BLaER1 (cell line): ENCODE data around the gene USP32.

Experiments
- H3K27ac ChIP-seq: shearing (Covaris generic); formaldehyde crosslinking; 2 replicates; pipeline ENCODE4 v1.8.1; 2022
- H3K27me3 ChIP-seq: shearing (Covaris generic); formaldehyde crosslinking; 2 replicates; pipeline ENCODE4 v1.8.1; 2022
- H3K36me3 ChIP-seq: shearing (Covaris generic); formaldehyde crosslinking; 2 replicates; pipeline ENCODE4 v1.8.1; 2022
- H3K4me1 ChIP-seq: shearing (Covaris generic); formaldehyde crosslinking; 2 replicates; pipeline ENCODE4 v1.8.1; 2022
- H3K4me2 ChIP-seq: shearing (Covaris generic); formaldehyde crosslinking; 2 replicates; pipeline ENCODE4 v1.8.1; 2022
- H3K4me3 ChIP-seq: shearing (Covaris generic); formaldehyde crosslinking; 2 replicates; pipeline ENCODE4 v1.8.1; 2022
- H3K9ac ChIP-seq: shearing (Covaris generic); formaldehyde crosslinking; 2 replicates; pipeline ENCODE4 v1.8.1; 2022
- H3K9me3 ChIP-seq: shearing (Covaris generic); formaldehyde crosslinking; 2 replicates; pipeline ENCODE4 v1.8.1; 2022
- H4K20me1 ChIP-seq: shearing (Covaris generic); formaldehyde crosslinking; 2 replicates; pipeline ENCODE4 v1.8.1; 2022
- Cebpa-rat ChIP-seq: shearing (Covaris generic); IDR thresholded peaks from 2 replicates; pipeline ENCODE4 v1.8.1; 2022

The USP32 gene

GRCh38 chr17:60164164-60164563, 227.8 kb downstream of the USP32 start:
- Histone ChIP-seq H3K27ac (no peak overlapping the region), H3K36me3 (no peaks in the 10 kb centered on the region), H3K27me3 (no peaks in the 10 kb centered on the region), H3K9ac (no peak overlapping the region), H3K4me2 (no peak overlapping the region), H4K20me1 (no peaks in the 10 kb centered on the region), H3K4me1 (peaks cover 37% of the 10 kb centered on the region), H3K9me3 (no peaks in the 10 kb centered on the region), H3K4me3 (no peak overlapping the region)
- TF ChIP-seq Cebpa-rat, result no peak

- no peaks in the 10 kb centered on the region for H3K27me3 ChIP-seq
- no peaks in the 10 kb centered on the region for H3K9me3 ChIP-seq
- no peak overlapping the region for H3K4me3 ChIP-seq
- H3K4me2 ChIP-seq, result no peak overlapping the region
- no peak overlapping the region for H3K27ac ChIP-seq
- H3K4me1 ChIP-seq, result peaks cover 37% of the 10 kb centered on the region
- H3K9ac ChIP-seq, result no peak overlapping the region
- no peaks in the 10 kb centered on the region for H3K36me3 ChIP-seq
- no peak for TF ChIP-seq Cebpa-rat
- H4K20me1 ChIP-seq, result no peaks in the 10 kb centered on the region
These were observed 228.7 kb downstream of the USP32 start for GRCh38 chr17:60163108-60163784.

- Histone ChIP-seq H3K27ac (no peak overlapping the region), H3K4me1 (peaks cover 38% of the 10 kb centered on the region), H3K4me2 (peak overlapping the region; percentile 56)
These were observed 230.2 kb downstream of the USP32 start for GRCh38 chr17:60161598-60162330.

GRCh38 chr17:60160829-60161501, 231.0 kb downstream of the USP32 start:
- Histone ChIP-seq H3K36me3 (no peaks in the 10 kb centered on the region), H4K20me1 (no peaks in the 10 kb centered on the region), H3K4me2 (peak overlapping the region; percentile 56), H3K9ac (no peak overlapping the region), H3K27ac (no peak overlapping the region), H3K27me3 (no peaks in the 10 kb centered on the region), H3K9me3 (no peaks in the 10 kb centered on the region), H3K4me3 (no peak overlapping the region), H3K4me1 (peaks cover 39% of the 10 kb centered on the region)
- TF ChIP-seq Cebpa-rat, result no peak

More at GRCh38 chr17:60161598-60162330, 230.2 kb downstream of the USP32 start:
- Histone ChIP-seq H3K27me3 (no peaks in the 10 kb centered on the region), H3K9ac (no peak overlapping the region), H3K36me3 (no peaks in the 10 kb centered on the region), H3K9me3 (no peaks in the 10 kb centered on the region), H3K4me3 (no peak overlapping the region), H4K20me1 (no peaks in the 10 kb centered on the region)
- no peak for TF ChIP-seq Cebpa-rat

- H3K4me1 ChIP-seq, result peaks cover 41% of the 10 kb centered on the region
- no peak for TF ChIP-seq Cebpa-rat
These were observed 232.5 kb downstream of the USP32 start for GRCh38 chr17:60159479-60159866.

GRCh38 chr17:60158751-60159478, 233.0 kb downstream of the USP32 start:
- no peak overlapping the region for H3K4me2 ChIP-seq
- H3K9ac ChIP-seq, result no peak overlapping the region
- peaks cover 43% of the 10 kb centered on the region for H3K4me1 ChIP-seq
- H4K20me1 ChIP-seq, result no peaks in the 10 kb centered on the region
- H3K4me3 ChIP-seq, result no peak overlapping the region
- H3K27me3 ChIP-seq, result no peaks in the 10 kb centered on the region
- H3K27ac ChIP-seq, result no peak overlapping the region
- H3K36me3 ChIP-seq, result no peaks in the 10 kb centered on the region
- TF ChIP-seq Cebpa-rat, result no peak
- no peaks in the 10 kb centered on the region for H3K9me3 ChIP-seq

More at GRCh38 chr17:60159479-60159866, 232.5 kb downstream of the USP32 start:
- Histone ChIP-seq H4K20me1 (no peaks in the 10 kb centered on the region), H3K4me3 (no peak overlapping the region), H3K27ac (no peak overlapping the region), H3K27me3 (no peaks in the 10 kb centered on the region), H3K9ac (no peak overlapping the region), H3K36me3 (no peaks in the 10 kb centered on the region), H3K4me2 (no peak overlapping the region), H3K9me3 (no peaks in the 10 kb centered on the region)

GRCh38 chr17:60157487-60158040, 234.4 kb downstream of the USP32 start:
- H3K4me2 ChIP-seq, result no peak overlapping the region
- H3K9me3 ChIP-seq, result no peaks in the 10 kb centered on the region

GRCh38 chr17:60156746-60157145, 235.2 kb downstream of the USP32 start:
- H3K4me1 ChIP-seq, result peaks cover 24% of the 10 kb centered on the region

More at GRCh38 chr17:60157487-60158040, 234.4 kb downstream of the USP32 start:
- Histone ChIP-seq H3K36me3 (no peaks in the 10 kb centered on the region), H3K4me3 (no peak overlapping the region), H3K4me1 (peaks cover 33% of the 10 kb centered on the region), H3K27ac (no peak overlapping the region), H3K27me3 (0 out of 2 replicates have a peak, but pooled peaks cover 2% of the 10 kb centered on the region), H4K20me1 (no peaks in the 10 kb centered on the region), H3K9ac (no peak overlapping the region)
- TF ChIP-seq Cebpa-rat, result no peak

GRCh38 chr17:60155815-60156214, 236.1 kb downstream of the USP32 start:
- no peak overlapping the region for H3K4me2 ChIP-seq
- no peak overlapping the region for H3K27ac ChIP-seq
- H3K9me3 ChIP-seq, result no peaks in the 10 kb centered on the region
- no peak for TF ChIP-seq Cebpa-rat
- peaks cover 15% of the 10 kb centered on the region for H3K4me1 ChIP-seq
- H4K20me1 ChIP-seq, result no peaks in the 10 kb centered on the region
- no peak overlapping the region for H3K9ac ChIP-seq
- H3K36me3 ChIP-seq, result no peaks in the 10 kb centered on the region
- H3K4me3 ChIP-seq, result no peak overlapping the region
- H3K27me3 ChIP-seq, result peaks cover 19% of the 10 kb centered on the region

More at GRCh38 chr17:60156746-60157145, 235.2 kb downstream of the USP32 start:
- no peak overlapping the region for H3K27ac ChIP-seq
- no peaks in the 10 kb centered on the region for H4K20me1 ChIP-seq
- no peak overlapping the region for H3K4me3 ChIP-seq
- no peak overlapping the region for H3K4me2 ChIP-seq
- no peaks in the 10 kb centered on the region for H3K36me3 ChIP-seq
- no peak for TF ChIP-seq Cebpa-rat
- H3K9me3 ChIP-seq, result no peaks in the 10 kb centered on the region
- H3K9ac ChIP-seq, result no peak overlapping the region
- peaks cover 10% of the 10 kb centered on the region; the same call in 1 of the 2 replicates for H3K27me3 ChIP-seq
